ENCODE measurements around the gene APBB1. TPM values are rescaled to one million over a fixed set of nuclear protein-coding genes. Genes with fewer than 3 reads are reported as not detected.

Gene APBB1
- total and polyA plus RNA-seq, 9 of the 15 experiments (the other 6 are each of a cell fraction or from before 2014, with no cell fraction given): 0.04 to 0.73 (median 0.40) TPM

DNA sequence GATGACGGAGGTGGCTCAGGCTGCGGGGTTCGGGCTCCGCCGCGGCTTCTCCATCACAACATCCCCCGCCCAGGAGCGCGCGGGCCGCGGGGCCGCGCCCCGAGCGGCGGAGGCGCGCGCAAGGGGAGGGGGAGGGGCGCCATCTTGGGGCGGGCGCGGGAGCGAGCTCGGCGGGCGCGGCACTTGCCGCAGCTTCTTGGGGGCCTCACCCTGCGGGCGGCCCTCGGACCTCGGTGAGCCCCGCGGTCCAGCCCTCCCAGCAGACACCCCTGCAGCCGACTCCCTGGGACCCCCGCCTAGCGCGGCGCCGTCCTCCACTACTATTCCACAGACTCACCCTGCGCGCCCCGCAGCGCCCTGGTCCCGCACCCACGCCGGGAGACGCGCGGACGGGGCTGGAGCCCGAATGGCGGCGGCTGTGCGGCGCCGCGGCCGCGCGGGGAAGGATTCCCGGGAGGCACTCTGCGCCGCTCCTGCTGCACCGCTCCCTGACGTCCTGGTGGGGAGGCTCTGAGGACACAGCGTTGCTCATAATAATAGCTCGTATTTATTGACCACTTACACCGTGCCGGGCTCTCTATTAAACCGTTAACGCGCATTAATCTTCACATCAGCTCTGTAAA, at the start of gene APBB1 (continued):
- TF ChIP-seq ZNF133 (CRISPR knock-in tag; IDR thresholded peaks at IDR 0.05) (no peak), ZNF764 (CRISPR knock-in tag; IDR thresholded peaks at IDR 0.05; ENCODE audit: low read depth) (no peak), SMC3 (conservative IDR thresholded peaks at IDR 0.05; ENCODE audit: insufficient read depth, low read depth, low read length) (no peak), NRF1 (conservative IDR thresholded peaks at IDR 0.05 in 1 of 2, IDR thresholded peaks at IDR 0.05 in 1 of 2) (peak; percentile 74 to 77), CBX5 (IDR thresholded peaks at IDR 0.05; ENCODE audit: borderline replicate concordance, low read depth) (no peak), L3MBTL2 (IDR thresholded peaks at IDR 0.05) (no peak), RBM15 (IDR thresholded peaks at IDR 0.05; ENCODE audit: insufficient read depth, low read length) (no peak), TBP (optimal IDR thresholded peaks at IDR 0.05; ENCODE audit: low read depth, low read length) (no peak), ARID2 (IDR thresholded peaks at IDR 0.05) (no peak), ATF1 (CRISPR knock-in tag; IDR thresholded peaks at IDR 0.05) (no peak), ATF1 (tag; IDR thresholded peaks at IDR 0.05) (no peak; the same call in 1 of the 2 replicates), PRMT5 (CRISPR knock-in tag; IDR thresholded peaks at IDR 0.05) (no peak), ZNF212 (CRISPR knock-in tag; IDR thresholded peaks at IDR 0.05) (no peak), LARP7 (IDR thresholded peaks at IDR 0.05) (no peak), TAF1 (IDR thresholded peaks at IDR 0.05; ENCODE audit: control insufficient read depth, extremely low read depth, insufficient read depth, low read length, severe bottlenecking) (no peak), RBFOX2 (IDR thresholded peaks at IDR 0.05; ENCODE audit: low read depth, low read length) (peak; percentile 69)
- TF ChIP-seq, protein P1, sequence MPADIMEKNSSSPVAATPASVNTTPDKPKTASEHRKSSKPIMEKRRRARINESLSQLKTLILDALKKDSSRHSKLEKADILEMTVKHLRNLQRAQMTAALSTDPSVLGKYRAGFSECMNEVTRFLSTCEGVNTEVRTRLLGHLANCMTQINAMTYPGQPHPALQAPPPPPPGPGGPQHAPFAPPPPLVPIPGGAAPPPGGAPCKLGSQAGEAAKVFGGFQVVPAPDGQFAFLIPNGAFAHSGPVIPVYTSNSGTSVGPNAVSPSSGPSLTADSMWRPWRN (IDR thresholded peaks at IDR 0.05; ENCODE audit: low read depth): no peak
- TF ChIP-seq, protein P2, sequence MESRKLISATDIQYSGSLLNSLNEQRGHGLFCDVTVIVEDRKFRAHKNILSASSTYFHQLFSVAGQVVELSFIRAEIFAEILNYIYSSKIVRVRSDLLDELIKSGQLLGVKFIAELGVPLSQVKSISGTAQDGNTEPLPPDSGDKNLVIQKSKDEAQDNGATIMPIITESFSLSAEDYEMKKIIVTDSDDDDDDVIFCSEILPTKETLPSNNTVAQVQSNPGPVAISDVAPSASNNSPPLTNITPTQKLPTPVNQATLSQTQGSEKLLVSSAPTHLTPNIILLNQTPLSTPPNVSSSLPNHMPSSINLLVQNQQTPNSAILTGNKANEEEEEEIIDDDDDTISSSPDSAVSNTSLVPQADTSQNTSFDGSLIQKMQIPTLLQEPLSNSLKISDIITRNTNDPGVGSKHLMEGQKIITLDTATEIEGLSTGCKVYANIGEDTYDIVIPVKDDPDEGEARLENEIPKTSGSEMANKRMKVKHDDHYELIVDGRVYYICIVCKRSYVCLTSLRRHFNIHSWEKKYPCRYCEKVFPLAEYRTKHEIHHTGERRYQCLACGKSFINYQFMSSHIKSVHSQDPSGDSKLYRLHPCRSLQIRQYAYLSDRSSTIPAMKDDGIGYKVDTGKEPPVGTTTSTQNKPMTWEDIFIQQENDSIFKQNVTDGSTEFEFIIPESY (CRISPR knock-in tag; IDR thresholded peaks at IDR 0.05): no peak
- TF ChIP-seq, protein P3, sequence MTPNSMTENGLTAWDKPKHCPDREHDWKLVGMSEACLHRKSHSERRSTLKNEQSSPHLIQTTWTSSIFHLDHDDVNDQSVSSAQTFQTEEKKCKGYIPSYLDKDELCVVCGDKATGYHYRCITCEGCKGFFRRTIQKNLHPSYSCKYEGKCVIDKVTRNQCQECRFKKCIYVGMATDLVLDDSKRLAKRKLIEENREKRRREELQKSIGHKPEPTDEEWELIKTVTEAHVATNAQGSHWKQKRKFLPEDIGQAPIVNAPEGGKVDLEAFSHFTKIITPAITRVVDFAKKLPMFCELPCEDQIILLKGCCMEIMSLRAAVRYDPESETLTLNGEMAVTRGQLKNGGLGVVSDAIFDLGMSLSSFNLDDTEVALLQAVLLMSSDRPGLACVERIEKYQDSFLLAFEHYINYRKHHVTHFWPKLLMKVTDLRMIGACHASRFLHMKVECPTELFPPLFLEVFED (CRISPR knock-in tag; conservative IDR thresholded peaks at IDR 0.05): no peak
- TF ChIP-seq, protein P4, sequence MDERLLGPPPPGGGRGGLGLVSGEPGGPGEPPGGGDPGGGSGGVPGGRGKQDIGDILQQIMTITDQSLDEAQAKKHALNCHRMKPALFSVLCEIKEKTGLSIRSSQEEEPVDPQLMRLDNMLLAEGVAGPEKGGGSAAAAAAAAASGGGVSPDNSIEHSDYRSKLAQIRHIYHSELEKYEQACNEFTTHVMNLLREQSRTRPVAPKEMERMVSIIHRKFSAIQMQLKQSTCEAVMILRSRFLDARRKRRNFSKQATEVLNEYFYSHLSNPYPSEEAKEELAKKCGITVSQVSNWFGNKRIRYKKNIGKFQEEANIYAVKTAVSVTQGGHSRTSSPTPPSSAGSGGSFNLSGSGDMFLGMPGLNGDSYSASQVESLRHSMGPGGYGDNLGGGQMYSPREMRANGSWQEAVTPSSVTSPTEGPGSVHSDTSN (CRISPR knock-in tag; IDR thresholded peaks at IDR 0.05; ENCODE audit: low read depth): no peak
- TF ChIP-seq, protein P4 (tag; conservative IDR thresholded peaks at IDR 0.05; ENCODE audit: low read depth): no peak
- TF ChIP-seq, protein P5, sequence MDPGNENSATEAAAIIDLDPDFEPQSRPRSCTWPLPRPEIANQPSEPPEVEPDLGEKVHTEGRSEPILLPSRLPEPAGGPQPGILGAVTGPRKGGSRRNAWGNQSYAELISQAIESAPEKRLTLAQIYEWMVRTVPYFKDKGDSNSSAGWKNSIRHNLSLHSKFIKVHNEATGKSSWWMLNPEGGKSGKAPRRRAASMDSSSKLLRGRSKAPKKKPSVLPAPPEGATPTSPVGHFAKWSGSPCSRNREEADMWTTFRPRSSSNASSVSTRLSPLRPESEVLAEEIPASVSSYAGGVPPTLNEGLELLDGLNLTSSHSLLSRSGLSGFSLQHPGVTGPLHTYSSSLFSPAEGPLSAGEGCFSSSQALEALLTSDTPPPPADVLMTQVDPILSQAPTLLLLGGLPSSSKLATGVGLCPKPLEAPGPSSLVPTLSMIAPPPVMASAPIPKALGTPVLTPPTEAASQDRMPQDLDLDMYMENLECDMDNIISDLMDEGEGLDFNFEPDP (CRISPR knock-in tag; IDR thresholded peaks at IDR 0.05): no peak

Measured in K562 (cell line).